ENCODE measurements around the gene TEX44.
"Not testable (repeated sequence)": the region's sequence is repeated elsewhere in the genome, so short reads cannot be mapped to it uniquely, and the experiment has no call there.

GRCh38 chr2:231570915-231571314 is 21.7 kb upstream of the TEX44 start:
- not testable (repeated sequence) for TF ChIP-seq CTCF (IDR thresholded peaks at IDR 0.05; ENCODE audit: low read depth, low read length, poor library complexity, severe bottlenecking); EZH2phosphoT487 (IDR thresholded peaks at IDR 0.05; ENCODE audit: borderline replicate concordance, low read length)
